GM12801 (cell line): ENCODE data around the gene SLC5A6.

ENCODE experiments used
- TF ChIP-seq, protein P1 (sequence below): IDR thresholded peaks from one replicate; pipeline ENCODE4 v1.5.1; 2011; ENCODE audit warnings: control low read depth; ENCODE audit not compliant: insufficient read length; ENCODE audit errors: extremely low read depth

The SLC5A6 gene

DNA sequence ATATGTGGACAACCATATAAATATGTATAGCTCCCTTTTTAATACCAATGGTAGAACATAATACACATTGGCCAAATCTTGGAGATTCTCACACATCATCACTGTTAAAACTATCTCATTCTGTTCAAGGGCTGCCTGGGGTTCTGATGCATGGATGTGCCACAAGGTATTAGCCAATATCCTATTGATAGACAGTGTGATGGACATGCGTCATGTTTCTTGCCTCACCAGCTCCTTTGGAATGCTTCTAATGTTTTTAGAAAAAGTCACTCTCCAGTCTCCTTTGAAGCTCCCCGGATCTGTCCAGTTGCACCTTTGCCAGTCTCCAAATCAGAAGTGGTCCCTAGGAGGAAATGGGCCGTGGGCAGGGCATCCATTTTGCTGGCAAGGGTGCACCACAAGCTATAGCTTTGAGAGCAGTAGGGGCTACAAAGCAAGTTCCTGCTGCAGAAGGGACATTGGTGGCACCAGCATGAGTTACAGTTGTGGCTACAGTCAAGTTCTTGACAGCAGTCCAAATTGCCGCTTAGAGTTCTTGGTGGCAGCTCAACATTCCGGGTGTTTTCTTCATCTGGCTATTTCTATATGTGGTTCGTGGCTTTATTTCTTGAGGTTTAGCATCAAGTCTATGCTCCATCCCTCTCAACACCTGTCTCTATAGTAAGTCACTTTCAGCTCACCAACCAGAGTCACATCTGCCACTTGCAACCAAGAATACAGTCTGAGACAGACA is 25.3 kb downstream of the SLC5A6 start:
- TF ChIP-seq, protein P1, sequence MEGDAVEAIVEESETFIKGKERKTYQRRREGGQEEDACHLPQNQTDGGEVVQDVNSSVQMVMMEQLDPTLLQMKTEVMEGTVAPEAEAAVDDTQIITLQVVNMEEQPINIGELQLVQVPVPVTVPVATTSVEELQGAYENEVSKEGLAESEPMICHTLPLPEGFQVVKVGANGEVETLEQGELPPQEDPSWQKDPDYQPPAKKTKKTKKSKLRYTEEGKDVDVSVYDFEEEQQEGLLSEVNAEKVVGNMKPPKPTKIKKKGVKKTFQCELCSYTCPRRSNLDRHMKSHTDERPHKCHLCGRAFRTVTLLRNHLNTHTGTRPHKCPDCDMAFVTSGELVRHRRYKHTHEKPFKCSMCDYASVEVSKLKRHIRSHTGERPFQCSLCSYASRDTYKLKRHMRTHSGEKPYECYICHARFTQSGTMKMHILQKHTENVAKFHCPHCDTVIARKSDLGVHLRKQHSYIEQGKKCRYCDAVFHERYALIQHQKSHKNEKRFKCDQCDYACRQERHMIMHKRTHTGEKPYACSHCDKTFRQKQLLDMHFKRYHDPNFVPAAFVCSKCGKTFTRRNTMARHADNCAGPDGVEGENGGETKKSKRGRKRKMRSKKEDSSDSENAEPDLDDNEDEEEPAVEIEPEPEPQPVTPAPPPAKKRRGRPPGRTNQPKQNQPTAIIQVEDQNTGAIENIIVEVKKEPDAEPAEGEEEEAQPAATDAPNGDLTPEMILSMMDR = no peak

DNA sequence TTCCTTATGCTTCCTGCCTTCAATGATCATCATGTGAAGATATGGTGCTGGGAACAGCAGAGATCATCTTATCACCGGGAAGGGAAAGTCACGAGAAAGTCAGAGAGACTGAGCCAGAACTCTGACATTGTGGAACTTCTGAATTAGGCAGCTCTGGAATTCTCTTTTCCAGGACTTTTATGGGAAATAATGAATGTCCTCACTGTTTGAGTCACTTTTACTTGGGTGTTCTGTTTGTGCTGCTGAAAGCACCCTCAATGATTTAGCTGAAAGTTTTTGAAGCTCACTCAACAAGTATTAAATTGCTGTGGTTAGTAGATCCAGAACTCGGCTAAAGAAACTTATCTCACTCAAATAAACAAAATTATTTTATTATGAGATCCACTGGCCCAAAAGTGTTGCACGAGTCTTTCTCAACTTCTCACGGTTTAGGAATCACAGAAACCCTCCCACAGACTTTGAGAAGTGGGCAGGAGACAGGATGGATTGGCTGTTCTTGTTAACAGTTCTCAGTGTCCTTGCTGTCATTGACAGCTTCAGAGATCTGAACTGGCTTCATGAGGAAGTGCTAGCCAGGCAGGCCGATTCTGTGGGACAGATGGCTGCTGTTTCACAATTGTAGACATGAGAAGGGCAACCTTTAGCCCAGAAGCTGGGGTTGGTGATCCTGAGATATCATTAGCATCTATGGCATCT is 26.6 kb downstream of the SLC5A6 start:
- TF ChIP-seq, protein P1 = no peak

DNA sequence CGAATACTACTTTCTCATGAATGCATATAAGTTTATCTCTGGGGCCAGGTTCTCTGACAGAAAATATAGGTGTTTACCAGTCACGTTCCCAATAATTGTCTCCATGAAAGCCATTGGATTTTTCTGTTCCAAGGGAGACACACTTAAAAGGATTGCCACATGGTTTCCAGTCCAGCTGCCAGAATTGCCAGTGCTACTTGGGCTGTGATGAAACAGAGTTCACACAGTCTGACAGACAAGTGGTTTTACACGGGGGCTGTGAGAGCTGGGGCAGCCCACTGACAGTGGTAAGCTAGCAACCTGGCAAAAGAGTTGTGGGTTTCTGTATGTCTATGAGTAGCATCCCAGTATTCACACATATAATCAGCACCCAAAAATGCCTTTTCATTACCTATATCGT is 28.0 kb downstream of the SLC5A6 start:
- TF ChIP-seq, protein P1 = no peak

DNA sequence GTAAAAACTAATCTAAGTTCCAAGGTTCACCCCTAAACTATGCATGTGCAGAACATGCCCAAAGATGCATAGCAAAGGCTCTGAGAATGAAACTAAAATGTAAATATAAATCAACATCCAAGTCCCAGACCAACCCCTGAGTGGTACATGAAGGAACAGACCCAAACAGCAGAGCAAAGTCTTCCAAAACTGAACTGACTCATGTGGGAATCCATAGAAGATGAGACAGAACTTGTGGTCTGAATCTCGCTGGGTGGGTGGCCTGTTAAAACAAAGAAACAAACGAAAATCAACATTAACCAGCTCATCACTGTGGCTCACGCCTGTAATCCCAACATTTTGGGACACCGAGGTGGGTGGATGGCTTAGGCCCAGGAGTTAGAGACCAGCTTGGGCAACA is 29.7 kb downstream of the SLC5A6 start:
- TF ChIP-seq, protein P1 = no peak

DNA sequence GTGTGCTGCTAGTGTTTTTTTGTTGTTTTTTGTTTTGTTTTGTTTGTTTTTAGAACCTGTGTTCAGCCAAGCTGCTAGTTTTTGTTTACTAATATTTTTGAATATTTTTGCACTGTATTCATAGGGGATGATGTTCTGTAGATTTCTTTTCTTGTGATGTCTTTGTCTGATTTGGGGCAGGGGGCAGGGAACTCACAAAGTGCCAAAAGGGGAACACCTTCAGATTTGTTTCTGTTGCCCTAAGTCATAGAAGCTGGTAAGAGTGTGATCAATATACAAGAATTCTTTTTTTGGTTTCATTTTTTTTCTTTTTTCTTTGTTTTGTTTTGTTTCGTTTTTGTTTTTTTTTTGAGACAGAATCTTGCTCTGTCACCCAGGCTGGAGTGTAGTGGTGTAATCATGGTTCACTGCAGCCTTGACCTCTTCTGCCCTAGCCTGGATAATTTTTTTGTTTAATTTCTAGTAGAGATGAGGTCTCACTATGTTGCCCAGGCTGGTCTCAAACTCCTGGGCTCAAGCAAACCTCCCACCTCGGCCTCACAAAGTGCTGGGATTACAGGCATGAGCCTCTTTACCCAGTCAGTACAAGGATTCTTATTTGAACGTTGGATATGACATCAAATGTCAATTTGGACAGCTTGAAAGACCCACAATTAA is 32.6 kb downstream of the SLC5A6 start:
- TF ChIP-seq, protein P1 = no peak

DNA sequence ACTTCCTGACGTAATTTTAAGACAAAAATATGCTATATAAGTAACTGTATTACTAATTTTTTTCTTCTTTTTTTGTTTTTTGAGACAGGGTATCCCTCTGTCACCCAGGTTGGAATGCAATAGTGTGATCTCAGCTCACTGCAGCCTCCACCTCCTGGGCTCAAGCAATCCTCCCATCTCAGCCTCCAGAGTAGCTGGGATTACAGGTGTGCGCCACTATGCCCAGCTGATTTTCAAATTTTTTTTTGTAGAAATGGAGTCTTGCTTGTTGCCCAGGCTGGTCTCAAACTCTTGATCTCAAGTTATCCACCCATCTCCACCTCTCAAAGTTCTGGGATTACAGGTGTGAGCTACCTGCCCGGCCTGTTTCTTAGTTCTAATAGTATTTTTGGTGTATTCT is 33.6 kb downstream of the SLC5A6 start:
- TF ChIP-seq, protein P1 = no peak

DNA sequence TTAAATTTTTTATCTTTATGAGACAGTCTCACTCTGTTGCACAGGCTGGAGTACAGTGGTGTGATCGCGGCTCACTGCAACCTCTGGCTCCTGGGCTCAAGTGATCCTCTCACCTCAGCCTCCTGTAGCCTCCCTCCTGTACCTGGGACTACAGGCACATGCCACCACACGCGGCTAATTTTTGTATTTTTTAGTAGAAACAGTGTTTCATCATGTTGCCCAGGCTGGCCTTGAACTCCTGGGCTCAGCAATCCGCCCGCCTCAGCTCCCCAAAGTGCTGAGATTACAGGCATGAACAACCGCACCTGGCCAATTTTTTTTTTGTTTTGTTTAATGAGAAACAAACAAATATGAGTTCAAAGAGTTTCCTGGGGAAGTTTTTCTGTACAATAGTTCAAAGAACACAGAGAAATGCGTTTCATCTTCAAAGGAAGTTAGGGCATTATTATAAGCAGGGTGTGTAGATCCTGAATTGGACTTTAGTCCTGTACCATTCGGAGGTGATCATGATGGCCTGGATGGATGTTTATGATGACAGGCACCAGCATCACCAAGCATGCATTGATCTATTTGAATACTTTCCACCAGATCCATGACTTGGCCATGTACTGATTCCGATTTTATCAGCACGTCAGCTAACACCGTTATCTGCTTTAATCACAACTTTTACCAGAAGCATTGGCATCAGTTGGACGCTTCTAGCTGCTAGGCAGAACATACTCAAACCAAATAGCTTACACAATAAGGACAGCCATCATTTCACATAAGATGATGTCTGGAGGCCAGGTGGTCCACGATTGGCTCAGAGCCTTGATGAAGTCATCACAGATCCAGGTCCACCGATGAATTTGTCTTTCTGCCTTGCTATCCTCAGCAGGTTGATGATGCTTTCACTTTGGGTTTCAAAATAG is 34.4 kb downstream of the SLC5A6 start:
- TF ChIP-seq, protein P1 = no peak
